Activated T-cell treated with anti-CD3 and anti-CD28 coated beads for 48 hours (primary cell): ENCODE results near the gene TBC1D17.

Experiments used
- DNase-seq: peaks from one replicate; pipeline ENCODE4 v3.0.0-alpha.2; 2020; ENCODE audit warnings: low read depth

TBC1D17 gene

GRCh38 chr19:49877020-49877878 is at the start of gene TBC1D17, which contains the start of gene AKT1S1:
TSS of gene TBC1D17 (plus strand) at chr19:49877702. CDS start at chr19:49877724, 22 bp downstream.
TSS of gene AKT1S1 (minus strand) at chr19:49877355. CDS start at chr19:49873295, 4,060 bp downstream.
- peak; percentile 93 for DNase-seq

GRCh38 chr19:49829200-49829599 is 48.3 kb upstream of the TBC1D17 start:
- DNase-seq = no peak

- DNase-seq = no peak
Observed at GRCh38 chr19:49829721-49830120, 47.8 kb upstream of the TBC1D17 start.

GRCh38 chr19:49830766-49831165 is 46.7 kb upstream of the TBC1D17 start:
- DNase-seq = no peak

DNA sequence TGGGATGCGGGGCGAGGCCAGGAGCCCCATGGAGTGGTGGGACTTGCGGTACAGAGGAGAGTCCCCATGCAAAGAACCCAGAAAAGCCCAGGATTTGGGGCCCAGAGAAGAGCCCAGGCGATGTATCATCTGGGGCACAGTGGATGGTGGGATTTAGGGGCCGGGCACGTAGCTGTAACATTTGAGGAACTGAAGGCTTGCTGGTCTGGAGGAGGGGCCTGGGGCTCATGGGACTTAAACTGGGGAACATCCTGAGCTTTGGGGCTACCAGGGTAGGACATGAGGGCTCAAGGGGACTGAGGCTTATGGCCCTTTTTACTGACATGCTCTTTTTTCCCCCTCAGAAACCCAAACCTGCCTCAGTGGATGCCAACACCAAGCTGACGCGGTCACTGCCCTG is 45.9 kb upstream of the TBC1D17 start:
- no peak for DNase-seq

DNA sequence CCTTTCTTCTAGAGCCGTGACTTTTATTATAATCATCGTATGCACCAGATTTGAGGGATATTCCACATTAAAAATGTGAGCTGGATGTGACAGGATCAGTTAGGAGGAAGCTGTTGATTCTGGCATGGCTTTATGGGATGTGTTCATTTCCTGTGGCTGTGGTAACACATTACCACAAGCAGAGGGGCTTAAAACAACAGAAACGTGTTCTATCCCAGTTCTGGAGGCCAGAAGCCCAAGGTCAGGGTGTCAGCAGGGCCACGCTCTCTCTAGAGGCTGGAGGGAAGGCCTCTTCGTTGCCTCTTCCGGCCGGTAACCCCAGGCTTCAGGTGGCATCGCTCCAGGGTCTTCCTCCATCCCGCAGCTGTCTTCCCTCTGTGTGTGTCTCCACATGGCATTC is 44.9 kb upstream of the TBC1D17 start:
- no peak for DNase-seq

DNA sequence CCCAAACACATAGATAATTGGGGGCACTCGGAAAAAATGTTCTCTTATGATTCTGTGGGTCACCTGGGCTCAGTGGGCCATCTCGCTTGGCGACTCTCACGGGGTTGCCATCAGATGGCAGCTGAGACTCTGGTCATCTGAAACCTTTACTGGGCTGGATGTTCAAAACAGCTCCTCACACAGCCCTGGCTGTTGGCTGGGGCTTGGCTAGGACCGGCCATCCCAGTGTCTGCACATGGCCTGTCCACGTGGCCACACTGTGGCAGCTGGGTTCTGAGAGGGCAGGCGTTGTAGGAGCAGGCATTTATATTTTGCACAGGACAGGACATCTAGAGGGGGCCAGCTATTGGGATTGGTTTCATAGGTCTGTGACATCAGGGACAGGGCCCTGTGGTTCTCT is 43.9 kb upstream of the TBC1D17 start:
- DNase-seq = no peak

GRCh38 chr19:49835562-49835961 is 41.9 kb upstream of the TBC1D17 start:
- no peak for DNase-seq

GRCh38 chr19:49836176-49837008 is 41.1 kb upstream of the TBC1D17 start:
- DNase-seq = no peak

DNA sequence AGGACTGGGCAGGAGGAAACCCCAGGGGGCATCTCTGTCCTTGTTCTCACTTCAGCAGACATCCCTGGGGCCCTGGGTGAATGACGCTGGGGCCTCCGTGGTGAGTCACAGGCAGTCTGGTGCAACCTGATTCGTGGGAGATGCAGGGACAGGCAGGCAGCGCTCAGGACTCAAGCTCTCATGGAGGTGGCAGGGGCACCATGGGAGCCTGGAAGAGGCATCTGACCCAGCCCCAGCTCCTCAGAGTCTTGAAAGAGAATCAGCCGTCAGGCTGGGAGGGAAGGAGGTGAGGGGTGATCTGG is 40.5 kb upstream of the TBC1D17 start:
- DNase-seq = no peak

- DNase-seq = no peak
Observed at GRCh38 chr19:49837425-49837824, 40.1 kb upstream of the TBC1D17 start.

DNA sequence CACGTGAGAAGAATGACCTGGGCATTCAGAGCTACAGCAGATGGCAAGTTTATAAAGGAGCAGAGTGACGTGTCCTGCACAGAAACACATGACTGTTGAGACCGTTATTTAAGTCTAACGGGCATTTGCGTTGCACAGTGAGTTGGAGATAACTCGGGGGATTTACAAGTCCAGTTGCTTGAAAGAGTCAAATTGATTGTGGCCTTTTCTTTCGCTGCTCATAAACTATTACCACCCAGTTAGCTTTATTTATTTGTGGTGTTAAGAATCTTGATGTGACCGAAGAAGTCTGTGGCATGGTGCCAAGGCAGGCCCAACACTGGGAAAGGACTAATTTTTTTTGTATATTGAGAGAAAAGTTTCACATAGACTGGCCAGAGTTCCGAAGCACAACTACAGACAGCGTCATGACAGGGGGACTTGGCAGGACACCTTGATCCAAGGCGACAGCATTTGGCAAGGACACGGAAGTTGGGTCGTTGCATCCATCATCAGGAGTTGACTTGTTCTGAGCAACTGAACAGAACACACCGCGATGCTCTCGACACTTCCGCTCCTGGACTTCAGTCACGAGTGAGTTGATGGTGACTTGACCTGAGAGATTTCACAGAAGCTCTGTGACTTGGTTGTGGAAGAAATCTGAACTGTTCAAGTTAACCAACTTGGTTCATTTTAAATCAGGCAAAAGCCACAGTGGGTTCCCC is 38.5 kb upstream of the TBC1D17 start:
- no peak for DNase-seq

GRCh38 chr19:49839713-49840112 is 37.8 kb upstream of the TBC1D17 start:
- no peak for DNase-seq

GRCh38 chr19:49840321-49840720 is 37.2 kb upstream of the TBC1D17 start:
- DNase-seq = no peak

GRCh38 chr19:49840736-49841249 is 36.7 kb upstream of the TBC1D17 start:
- DNase-seq = no peak

DNA sequence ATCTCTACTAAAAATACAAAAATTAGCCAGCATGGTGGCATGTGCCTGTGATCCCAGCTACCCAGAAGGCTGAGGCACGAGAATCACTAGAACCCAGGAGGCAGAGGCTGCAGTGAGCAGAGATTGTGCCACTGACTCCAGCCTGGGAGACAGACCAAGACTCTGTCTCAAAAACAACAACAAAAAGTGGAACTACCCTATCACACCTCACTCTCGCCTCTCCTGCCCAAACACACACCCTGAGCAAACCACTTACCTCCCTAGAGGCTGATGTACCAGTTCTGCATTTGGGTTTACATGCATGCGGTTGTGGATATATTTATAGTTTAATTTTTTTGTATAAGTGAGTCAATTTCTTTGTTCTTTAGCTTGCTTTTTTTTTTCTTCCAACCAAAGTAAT is 34.2 kb upstream of the TBC1D17 start:
- DNase-seq = no peak

- no peak for DNase-seq
Observed at GRCh38 chr19:49844138-49845095, 33.1 kb upstream of the TBC1D17 start.

GRCh38 chr19:49845414-49845813 is 32.1 kb upstream of the TBC1D17 start:
- DNase-seq = no peak

DNA sequence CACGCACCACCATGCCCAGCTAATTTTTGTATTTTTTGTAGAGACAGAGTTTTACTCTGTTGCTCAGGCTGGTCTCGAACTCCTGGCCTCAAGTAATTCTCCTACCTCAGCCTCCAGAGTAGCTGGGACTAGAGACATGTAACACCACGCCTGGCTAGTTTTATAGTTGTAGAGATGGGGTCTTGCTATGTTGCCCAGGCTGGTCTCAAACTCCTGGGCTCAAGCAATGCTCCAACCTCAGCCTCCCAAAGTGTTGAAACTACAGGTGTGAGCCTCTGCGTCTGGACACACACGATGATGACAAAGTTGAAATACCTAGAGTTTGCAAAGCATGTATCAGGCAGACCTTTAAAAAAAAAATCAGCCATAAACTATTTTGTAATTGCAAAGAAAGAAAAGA is 31.1 kb upstream of the TBC1D17 start:
- no peak for DNase-seq

DNA sequence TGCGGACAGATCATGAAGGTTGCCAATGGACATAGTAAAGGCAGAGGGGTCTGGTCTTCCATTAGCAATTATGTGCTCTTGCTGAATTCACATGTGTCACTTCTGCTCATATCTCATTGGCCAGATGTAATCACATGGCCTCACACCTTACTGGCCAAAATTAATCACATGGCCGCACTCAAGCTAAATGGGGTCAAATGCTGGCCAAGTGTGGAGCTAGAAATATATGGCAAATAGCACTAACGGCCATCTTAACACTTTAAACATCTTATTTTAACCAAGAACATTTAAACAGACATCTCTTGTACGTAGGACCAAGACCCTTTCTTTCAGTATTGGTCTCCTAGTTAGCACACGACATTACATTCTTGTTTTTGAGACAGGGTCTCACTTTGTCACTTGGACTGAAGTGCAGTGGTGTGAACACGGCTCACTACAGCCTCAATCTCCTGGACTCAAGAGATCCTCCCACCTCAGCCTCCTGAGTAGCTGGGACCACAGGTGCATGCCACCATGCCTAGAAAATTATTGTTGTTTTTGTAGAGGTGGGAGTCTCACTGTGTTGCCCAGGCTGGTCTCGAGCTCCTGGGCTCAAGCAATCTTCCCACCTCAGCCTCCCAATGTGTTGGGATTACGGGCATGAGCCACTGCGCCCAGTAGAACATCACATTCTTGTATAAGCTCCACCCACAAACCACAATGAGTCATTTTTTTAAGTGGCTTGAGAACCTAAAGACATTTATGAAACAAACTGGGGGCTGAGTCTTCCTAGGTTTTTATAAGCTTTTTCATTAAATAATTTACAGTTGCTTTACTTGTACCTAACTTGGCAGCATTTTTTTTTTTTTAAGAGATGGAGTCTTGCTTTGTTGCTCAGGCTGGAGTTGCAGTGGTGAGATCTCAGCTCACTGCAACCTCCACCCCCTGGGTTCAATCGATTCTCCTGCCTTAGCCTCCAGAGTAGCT is 29.5 kb upstream of the TBC1D17 start:
- DNase-seq = no peak
